HCT116 (cell line): ENCODE results near the gene LHX4. TPM values are rescaled to one million over a fixed set of nuclear protein-coding genes. Genes with fewer than 3 reads are reported as not detected.

Source experiments
- ATAC-seq: fragments of 200-7000 bp; cut with Tn5 transposase; 2 replicates; pipeline ENCODE4 v1.9.1; 2020; ENCODE audit warnings: mild to moderate bottlenecking, moderate library complexity
- BruUV-seq: library from RNA; stranded (reverse); fragments of 400-500 nt; replicated peaks from 2 replicates; lab custom pipeline; 2021; lab: Mats Ljungman, UMichigan
- CTCF ChIA-PET: fragments of 300-600 bp; sonication (Branson Sonifier 250); formaldehyde crosslinking; loops from one replicate; lab custom pipeline; 2021; ENCODE audit warnings: antibody characterized with exemption; lab: Charles Lee
- POLR2A ChIA-PET: fragments of 300-600, 350-600 bp; sonication (Branson Sonifier 250); formaldehyde crosslinking; loops from one replicate; lab custom pipeline; 2021; ENCODE audit warnings: antibody characterized with exemption; lab: Charles Lee
- RAD21 ChIA-PET, 2 experiments: fragments of 300-600 bp; sonication (Branson Sonifier 250); formaldehyde crosslinking; loops; one replicate each; lab custom pipeline; 2023; ENCODE audit warnings: low total read pairs in 2 of 2; ENCODE audit not compliant: uncharacterized antibody in 2 of 2, unreplicated experiment in 2 of 2, low non-redundant PET in 1 of 2; lab: Charles Lee
- DNase-seq: peaks from one replicate; pipeline ENCODE4 v3.0.0-alpha.2; 2010; ENCODE audit warnings: low read depth, low spot score
- H2AFZ ChIP-seq: fragments of 200-600 bp; shearing (Covaris generic), sonication (generic); 2 replicates; pipeline ENCODE4 v1.6.1; 2017; ENCODE audit warnings: low read depth, mixed run types, mixed read lengths, antibody characterized with exemption, low read length; ENCODE audit not compliant: poor library complexity, severe bottlenecking
- H3K27ac ChIP-seq: 2 replicates; pipeline ENCODE4 v1.5.1; 2012; ENCODE audit warnings: low read depth, low read length
- H3K27me3 ChIP-seq: fragments of 200-600 bp; sonication (generic); 2 replicates; pipeline ENCODE4 v1.6.1; 2016; ENCODE audit warnings: mixed run types, low read length, mixed read lengths; ENCODE audit not compliant: insufficient read depth
- H3K36me3 ChIP-seq, 2 experiments: fragments of 200-500 bp in 1 of 2; fragments of 200-600 bp in 1 of 2; sonication (Bioruptor generic) in 1 of 2; sonication (generic) in 1 of 2; 2 replicates each; pipeline versions ENCODE4 v1.5.1 to v1.6.1; 2014 to 2016; ENCODE audit warnings: low read length in 2 of 2, inconsistent platforms in 1 of 2, mixed read lengths in 1 of 2, mixed run types in 1 of 2; ENCODE audit not compliant: insufficient read depth in 2 of 2, control insufficient read depth in 1 of 2
- H3K4me1 ChIP-seq, 2 experiments: fragments of 200-600 bp in 1 of 2; sonication (generic) in 1 of 2; 2 replicates each; pipeline versions ENCODE4 v1.5.1 to v1.6.1; 2012 to 2017; ENCODE audit warnings: low read length in 2 of 2, inconsistent platforms in 1 of 2, mild to moderate bottlenecking in 1 of 2, mixed read lengths in 1 of 2, mixed run types in 1 of 2, moderate library complexity in 1 of 2; ENCODE audit not compliant: insufficient read depth in 2 of 2, control insufficient read depth in 1 of 2
- H3K4me2 ChIP-seq: fragments of 200-600 bp; sonication (generic); 2 replicates; pipeline ENCODE4 v1.6.1; 2017; ENCODE audit warnings: mixed run types, low read length, mixed read lengths
- H3K4me3 ChIP-seq, 2 experiments: fragments of 200-600 bp in 1 of 2; sonication (generic) in 1 of 2; replicated peaks in 1 of 2; 2 replicates each; pipeline ENCODE4 v1.5.1; 2011 to 2016; ENCODE audit warnings: low read length in 2 of 2, control low read depth in 1 of 2, low read depth in 1 of 2, mild to moderate bottlenecking in 1 of 2, mixed read lengths in 1 of 2, mixed run types in 1 of 2
- H3K79me2 ChIP-seq: fragments of 200-600 bp; sonication (generic); 2 replicates; pipeline ENCODE4 v1.6.1; 2017; ENCODE audit warnings: mild to moderate bottlenecking, mixed run types, low read length, moderate library complexity, mixed read lengths; ENCODE audit not compliant: insufficient read depth
- H3K9ac ChIP-seq: fragments of 200-600 bp; sonication (generic); 2 replicates; pipeline ENCODE4 v1.6.1; 2016; ENCODE audit warnings: low read length, mixed read lengths
- H3K9me2 ChIP-seq: fragments of 200-600 bp; sonication (generic), shearing (Covaris generic); 2 replicates; pipeline ENCODE4 v1.6.1; 2017; ENCODE audit warnings: mixed run types, mild to moderate bottlenecking, moderate library complexity; ENCODE audit not compliant: insufficient read depth
- H3K9me3 ChIP-seq, 2 experiments: fragments of 200-500 bp in 1 of 2; fragments of 200-600 bp in 1 of 2; sonication (Bioruptor generic) in 1 of 2; sonication (generic) in 1 of 2; 2 replicates each; pipeline ENCODE4 v1.6.1; 2014 to 2017; ENCODE audit warnings: low read length in 2 of 2, mixed read lengths in 2 of 2, inconsistent platforms in 1 of 2, low read depth in 1 of 2, mild to moderate bottlenecking in 1 of 2, mixed run types in 1 of 2, moderate library complexity in 1 of 2; ENCODE audit not compliant: control insufficient read depth in 1 of 2, insufficient read depth in 1 of 2
- H4K20me1 ChIP-seq: fragments of 200-600 bp; sonication (generic), shearing (Covaris generic); 2 replicates; pipeline ENCODE4 v1.6.1; 2017; ENCODE audit warnings: mixed run types, mild to moderate bottlenecking, moderate library complexity; ENCODE audit not compliant: insufficient read depth
- CEBPB ChIP-seq: IDR thresholded peaks from 2 replicates; pipeline ENCODE4 v1.6.1; 2012; ENCODE audit warnings: low read depth
- ELF1 ChIP-seq: IDR thresholded peaks from 2 replicates; pipeline ENCODE4 v1.6.1; 2012; ENCODE audit warnings: low read depth, borderline replicate concordance
- EZH2 ChIP-seq: fragments of 200-600 bp; sonication (generic); IDR thresholded peaks from 2 replicates; pipeline ENCODE4 v1.6.1; 2017; ENCODE audit warnings: antibody characterized with exemption, mixed run types
- EZH2phosphoT487 ChIP-seq: fragments of 200-600 bp; IDR thresholded peaks from 2 replicates; pipeline ENCODE4 v1.6.1; 2018; ENCODE audit warnings: antibody characterized with exemption, borderline replicate concordance
- FOSL1 ChIP-seq: IDR thresholded peaks from 2 replicates; pipeline ENCODE4 v1.6.1; 2012; ENCODE audit warnings: low read depth
- JUND ChIP-seq: IDR thresholded peaks from 2 replicates; pipeline ENCODE4 v1.6.1; 2012
- POLR2AphosphoS5 ChIP-seq: IDR thresholded peaks from 2 replicates; pipeline ENCODE4 v1.6.1; 2011; ENCODE audit warnings: mild to moderate bottlenecking, low read depth, low read length, moderate library complexity
- RAD21 ChIP-seq: IDR thresholded peaks from 2 replicates; pipeline ENCODE4 v1.6.1; 2012; ENCODE audit warnings: low read depth, mild to moderate bottlenecking
- SIN3A ChIP-seq: IDR thresholded peaks from 2 replicates; pipeline ENCODE4 v1.6.1; 2012; ENCODE audit warnings: low read depth
- SRF ChIP-seq: IDR thresholded peaks from 2 replicates; pipeline ENCODE4 v1.6.1; 2012; ENCODE audit warnings: low read depth
- TCF7L2 ChIP-seq: IDR thresholded peaks from 2 replicates; pipeline ENCODE4 v1.7.0; 2011; ENCODE audit warnings: borderline replicate concordance, inconsistent platforms; ENCODE audit not compliant: insufficient read depth, insufficient read length; ENCODE audit errors: extremely low read depth
- YY1 ChIP-seq: IDR thresholded peaks from 2 replicates; pipeline ENCODE4 v1.6.1; 2011; ENCODE audit warnings: low read length, low read depth, moderate library complexity, mild to moderate bottlenecking; ENCODE audit not compliant: insufficient replicate concordance; ENCODE audit errors: extremely low read depth
- ZFX ChIP-seq: fragments of 450-650 bp; IDR thresholded peaks from 2 replicates; pipeline ENCODE4 v1.6.1; 2017
- ZNF274 ChIP-seq: fragments of 200-500 bp; sonication (Bioruptor generic); IDR thresholded peaks from 2 replicates; pipeline ENCODE4 v1.6.1; 2014; ENCODE audit warnings: mild to moderate bottlenecking, low read depth, low read length, inconsistent platforms
- intact Hi-C: fragments of 100-400 bp; cut with micrococcal nuclease; formaldehyde crosslinking; loops from 2 replicates; pipeline ENCODE4 v1.10.0; 2022
- total RNA-seq: library from RNA; stranded (reverse); gene quantifications from one replicate; pipeline ENCODE4 v1.2.1, GENCODE V29; 2021; ENCODE audit not compliant: unreplicated experiment
- TF ChIP-seq, protein P1 (sequence below): IDR thresholded peaks from 2 replicates; pipeline ENCODE4 v1.6.1; 2012; ENCODE audit warnings: low read depth
- TF ChIP-seq, protein P2 (sequence below): IDR thresholded peaks from 2 replicates; pipeline ENCODE4 v1.6.1; 2012

LHX4 gene
- total RNA-seq, 1 experiment from 2014 or later, result 0.44 TPM

DNA sequence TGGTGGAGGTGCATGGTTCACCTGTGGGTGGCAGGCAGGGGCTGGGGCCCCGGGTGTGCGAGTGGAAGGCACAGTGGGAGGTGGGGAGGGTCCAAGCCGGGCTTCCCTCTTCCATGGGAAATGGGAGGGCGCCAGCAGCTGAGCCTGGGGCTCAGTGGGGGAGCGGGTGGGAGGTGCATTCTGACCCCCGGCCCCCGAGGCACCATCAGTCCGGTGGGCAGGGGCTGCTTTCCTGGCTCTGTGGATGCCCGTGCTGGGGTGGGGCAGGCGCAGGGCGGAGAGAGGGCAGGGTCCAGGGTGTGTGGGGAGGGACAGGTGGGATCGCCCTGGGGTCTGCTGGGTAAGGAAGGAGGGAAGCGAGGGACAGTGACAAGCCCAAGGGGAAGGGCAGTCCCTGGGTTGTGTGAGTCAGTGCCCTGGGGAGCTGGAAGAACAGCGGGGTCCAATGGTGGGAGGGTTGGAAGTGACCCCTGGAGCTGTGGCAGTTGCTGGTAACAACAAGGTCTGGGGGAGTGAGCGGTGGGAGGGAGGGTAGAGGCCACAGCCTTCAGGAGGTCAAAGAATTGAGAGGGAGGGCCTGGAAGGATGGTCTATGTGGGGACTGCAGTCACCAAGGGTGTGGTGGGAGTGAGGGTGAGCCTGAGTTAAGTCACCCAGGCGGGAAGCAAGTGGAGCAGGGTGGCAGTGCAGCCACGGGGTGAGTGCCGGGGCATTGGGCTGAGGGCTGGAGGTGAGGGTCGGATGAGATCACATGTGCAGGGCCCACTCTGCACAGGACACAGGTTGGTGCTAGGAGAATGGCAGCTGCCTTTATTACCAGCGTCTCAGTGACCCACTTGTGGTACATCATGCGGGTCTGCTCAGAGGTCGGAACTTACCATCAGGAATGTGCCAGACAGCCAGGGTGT lies 29.6 kb downstream of the LHX4 start:
- TF ChIP-seq ZNF274, result no peak
- TF ChIP-seq EZH2phosphoT487, result no peak
- no peak for TF ChIP-seq RAD21
- TF ChIP-seq ZFX, result no peak
- no peak for TF ChIP-seq SIN3A
- TF ChIP-seq ELF1, result no peak
- no TSS peak for BruUV-seq
- H3K4me2 ChIP-seq, result no peak overlapping the region

DNA sequence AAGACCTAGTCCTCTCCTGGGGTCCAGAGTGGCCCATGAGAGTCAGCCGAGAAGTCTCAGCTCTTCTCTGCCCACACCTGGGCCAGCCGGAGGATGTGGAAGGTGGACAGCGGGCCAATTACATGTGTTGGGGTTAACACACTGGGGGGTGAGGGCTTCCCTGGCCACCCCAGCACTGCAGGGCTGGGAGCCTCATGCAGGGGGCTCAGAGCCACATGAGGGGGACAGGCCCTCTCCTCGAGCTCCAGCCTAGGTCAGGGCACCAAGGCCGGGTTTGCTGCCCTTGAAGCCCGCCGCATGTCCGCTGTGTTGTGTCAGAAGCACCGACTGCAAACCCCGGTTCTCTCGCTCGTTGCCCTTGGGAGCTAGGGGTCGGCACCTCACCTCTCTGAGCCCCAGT lies 30.5 kb downstream of the LHX4 start:
- ChIA-PET POLR2A (no interaction called here), CTCF (no interaction called here), RAD21 (no interaction called here)
- TF ChIP-seq EZH2 (no peak), CEBPB (no peak), TCF7L2 (no peak), SRF (no peak), SIN3A (no peak), FOSL1 (no peak), YY1 (no peak), ZNF274 (no peak), ELF1 (no peak), POLR2AphosphoS5 (no peak), JUND (no peak)
- TF ChIP-seq, protein P1, sequence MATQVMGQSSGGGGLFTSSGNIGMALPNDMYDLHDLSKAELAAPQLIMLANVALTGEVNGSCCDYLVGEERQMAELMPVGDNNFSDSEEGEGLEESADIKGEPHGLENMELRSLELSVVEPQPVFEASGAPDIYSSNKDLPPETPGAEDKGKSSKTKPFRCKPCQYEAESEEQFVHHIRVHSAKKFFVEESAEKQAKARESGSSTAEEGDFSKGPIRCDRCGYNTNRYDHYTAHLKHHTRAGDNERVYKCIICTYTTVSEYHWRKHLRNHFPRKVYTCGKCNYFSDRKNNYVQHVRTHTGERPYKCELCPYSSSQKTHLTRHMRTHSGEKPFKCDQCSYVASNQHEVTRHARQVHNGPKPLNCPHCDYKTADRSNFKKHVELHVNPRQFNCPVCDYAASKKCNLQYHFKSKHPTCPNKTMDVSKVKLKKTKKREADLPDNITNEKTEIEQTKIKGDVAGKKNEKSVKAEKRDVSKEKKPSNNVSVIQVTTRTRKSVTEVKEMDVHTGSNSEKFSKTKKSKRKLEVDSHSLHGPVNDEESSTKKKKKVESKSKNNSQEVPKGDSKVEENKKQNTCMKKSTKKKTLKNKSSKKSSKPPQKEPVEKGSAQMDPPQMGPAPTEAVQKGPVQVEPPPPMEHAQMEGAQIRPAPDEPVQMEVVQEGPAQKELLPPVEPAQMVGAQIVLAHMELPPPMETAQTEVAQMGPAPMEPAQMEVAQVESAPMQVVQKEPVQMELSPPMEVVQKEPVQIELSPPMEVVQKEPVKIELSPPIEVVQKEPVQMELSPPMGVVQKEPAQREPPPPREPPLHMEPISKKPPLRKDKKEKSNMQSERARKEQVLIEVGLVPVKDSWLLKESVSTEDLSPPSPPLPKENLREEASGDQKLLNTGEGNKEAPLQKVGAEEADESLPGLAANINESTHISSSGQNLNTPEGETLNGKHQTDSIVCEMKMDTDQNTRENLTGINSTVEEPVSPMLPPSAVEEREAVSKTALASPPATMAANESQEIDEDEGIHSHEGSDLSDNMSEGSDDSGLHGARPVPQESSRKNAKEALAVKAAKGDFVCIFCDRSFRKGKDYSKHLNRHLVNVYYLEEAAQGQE, result no peak
- TF ChIP-seq, protein P2, sequence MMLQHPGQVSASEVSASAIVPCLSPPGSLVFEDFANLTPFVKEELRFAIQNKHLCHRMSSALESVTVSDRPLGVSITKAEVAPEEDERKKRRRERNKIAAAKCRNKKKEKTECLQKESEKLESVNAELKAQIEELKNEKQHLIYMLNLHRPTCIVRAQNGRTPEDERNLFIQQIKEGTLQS, result no peak
- Histone ChIP-seq H3K4me3 (no peak overlapping the region), H3K36me3 (no peaks in the 10 kb centered on the region), H2AFZ (no peak overlapping the region), H3K4me1 (peaks cover 0 to 3% of the 10 kb centered on the region in 2 experiments; a peak in 1 of 4 replicates), H4K20me1 (no peaks in the 10 kb centered on the region), H3K9me3 (no peaks in the 10 kb centered on the region), H3K27ac (no peak overlapping the region), H3K27me3 (no peaks in the 10 kb centered on the region), H3K4me2 (no peak overlapping the region), H3K79me2 (no peaks in the 10 kb centered on the region), H3K9me2 (no peaks in the 10 kb centered on the region), H3K9ac (no peak overlapping the region)
- DNase-seq (no peak), ATAC-seq (no peak)
- BruUV-seq, result no TSS peak
- intact Hi-C loops, result no loop called here

More for the DNA sequence above, 29.6 kb downstream of the LHX4 start:
- intact Hi-C loops, result no loop called here
- no peak overlapping the region for H3K27ac ChIP-seq
- CTCF ChIA-PET, result no interaction called here
- H2AFZ ChIP-seq, result no peak overlapping the region
- ATAC-seq (no peak), DNase-seq (no peak)
- no peaks in the 10 kb centered on the region for H3K27me3 ChIP-seq
- H3K36me3 ChIP-seq, result no peaks in the 10 kb centered on the region
- RAD21 ChIA-PET, result no interaction called here
- no peaks in the 10 kb centered on the region for H4K20me1 ChIP-seq
- H3K79me2 ChIP-seq, result no peaks in the 10 kb centered on the region
- no peaks in the 10 kb centered on the region for H3K9me2 ChIP-seq
- POLR2A ChIA-PET, result no interaction called here
- no peak overlapping the region for H3K9ac ChIP-seq
- peaks cover 0 to 3% of the 10 kb centered on the region in 2 experiments; a peak in 1 of 4 replicates for H3K4me1 ChIP-seq
- H3K4me3 ChIP-seq, result no peak overlapping the region
- H3K9me3 ChIP-seq, result no peaks in the 10 kb centered on the region
